Lung (tissue), 12 donors: ENCODE measurements around the gene HOXD1. TPM values are rescaled to one million over a fixed set of nuclear protein-coding genes. Genes with fewer than 3 reads are reported as not detected.

ENCODE experiments used
- ATAC-seq: fragments of 200-7000 bp; cut with Tn5 transposase; one replicate; pipeline ENCODE4 v1.9.1; 2020; ENCODE audit warnings: moderate number of reproducible peaks; ENCODE audit not compliant: insufficient read depth, low FRiP score
- DNase-seq, 3 donors: peaks; one replicate each; pipeline ENCODE4 v3.0.0-alpha.2; 2013 to 2017
- H3K27ac ChIP-seq, 2 donors: one replicate each; pipeline ENCODE4 v1.5.1; 2013; ENCODE audit warnings: mild to moderate bottlenecking in 2 of 2, moderate library complexity in 2 of 2, control low read depth in 1 of 2, inconsistent platforms in 1 of 2, low read depth in 1 of 2, low read length in 1 of 2
- H3K27me3 ChIP-seq, 3 donors: one replicate each; pipeline ENCODE4 v1.5.1; 2013; ENCODE audit warnings: low read length in 2 of 3; ENCODE audit not compliant: control insufficient read depth in 3 of 3, insufficient read depth in 3 of 3
- H3K36me3 ChIP-seq, 4 donors: one replicate each; pipeline ENCODE4 v1.5.1; 2013; ENCODE audit warnings: low read length in 4 of 4, mild to moderate bottlenecking in 1 of 4, moderate library complexity in 1 of 4; ENCODE audit not compliant: control insufficient read depth in 4 of 4, insufficient read depth in 4 of 4
- H3K4me1 ChIP-seq, 5 donors: one replicate each; pipeline ENCODE4 v1.5.1; 2013; ENCODE audit warnings: low read length in 5 of 5, mild to moderate bottlenecking in 2 of 5, moderate library complexity in 1 of 5; ENCODE audit not compliant: control insufficient read depth in 5 of 5, insufficient read depth in 5 of 5
- H3K4me3 ChIP-seq: one replicate; pipeline ENCODE4 v1.5.1; 2013; ENCODE audit warnings: mild to moderate bottlenecking, control low read depth, moderate library complexity
- H3K9ac ChIP-seq, 2 donors: one replicate each; pipeline ENCODE4 v1.5.1; 2013; ENCODE audit warnings: low read length in 2 of 2, control low read depth in 1 of 2; ENCODE audit not compliant: insufficient read depth in 1 of 2
- H3K9me3 ChIP-seq, 4 donors: one replicate each; pipeline ENCODE4 v1.5.1; 2013; ENCODE audit warnings: low read length in 3 of 4, mild to moderate bottlenecking in 1 of 4, moderate library complexity in 1 of 4; ENCODE audit not compliant: control insufficient read depth in 4 of 4, insufficient read depth in 3 of 4
- CTCF ChIP-seq: IDR thresholded peaks from 2 replicates; pipeline ENCODE4 v1.5.1; 2012; ENCODE audit warnings: mild to moderate bottlenecking; ENCODE audit errors: control extremely low read depth, extremely low read depth
- WGBS, 2 donors: extraction: QIAGEN DNeasy Blood & Tissue Kit; methylation state at CpG; one replicate each; pipeline ENCODE4 v1.1.7; 2013; 5-methylcytosine and 5-hydroxymethylcytosine counted together
- polyA plus RNA-seq, 2 donors: library from polyadenylated mRNA; stranded (reverse); fragments of 200-250 nt; gene quantifications; one replicate each; pipeline ENCODE4 v1.2.1, GENCODE V29; 2013
- total RNA-seq, 2 donors: library from RNA; depleted of rRNA in 1 of 2; stranded (reverse); fragments of >200 nt in 1 of 2; gene quantifications; one replicate each; pipeline ENCODE4 v1.2.1, GENCODE V29; 2014 to 2021
- donor health status: control.
- donor health status: control.
- donor health status: Bipolar disorder and iron deficiency.
- donor health status: healthy.
- donor health status: DM: yes; HTN: yes; CAD: no.

HOXD1 gene
- total and polyA plus RNA-seq, 4 donors = 0.40 to 3.2 (median 1.7) TPM

GRCh38 chr2:176202491-176202890, 14.0 kb downstream of the HOXD1 start:
- no peak for TF ChIP-seq CTCF
- H3K27me3 ChIP-seq = no peaks in the 10 kb centered on the region
- peaks cover 0 to 5% (median 0%) of the 10 kb centered on the region in 4 donors for H3K9me3 ChIP-seq
- no peaks in the 10 kb centered on the region for H3K36me3 ChIP-seq
- ATAC-seq (no peak), DNase-seq (no peak)
- no peak overlapping the region for H3K27ac ChIP-seq
- WGBS, 2 donors = 75 to 88% methylated on average over 7 of the region's 7 CpGs
- no peak overlapping the region for H3K4me3 ChIP-seq
- no peaks in the 10 kb centered on the region for H3K4me1 ChIP-seq
- no peak overlapping the region for H3K9ac ChIP-seq

- Histone ChIP-seq H3K9ac (no peak overlapping the region), H3K27me3 (no peaks in the 10 kb centered on the region), H3K27ac (no peak overlapping the region), H3K4me3 (no peak overlapping the region), H3K36me3 (no peaks in the 10 kb centered on the region), H3K9me3 (peaks cover 0 to 5% (median 0%) of the 10 kb centered on the region in 4 donors), H3K4me1 (no peaks in the 10 kb centered on the region)
- no peak for DNase-seq
- 88 to 98% methylated on average over 1 of the region's 1 CpG for WGBS, 2 donors
- no peak for TF ChIP-seq CTCF
- ATAC-seq = no peak
These were observed 16.7 kb downstream of the HOXD1 start for GRCh38 chr2:176205126-176205525.

- H3K36me3 ChIP-seq = no peaks in the 10 kb centered on the region
- H3K4me1 ChIP-seq = no peaks in the 10 kb centered on the region
- H3K27me3 ChIP-seq = peaks cover 0 to 2% (median 0%) of the 10 kb centered on the region in 3 donors
- TF ChIP-seq CTCF = no peak
- no peak overlapping the region for H3K4me3 ChIP-seq
- WGBS, 2 donors = 95% methylated on average over 2 of the region's 2 CpGs
- H3K9me3 ChIP-seq = peaks cover 0 to 5% (median 0%) of the 10 kb centered on the region in 4 donors
- H3K9ac ChIP-seq = no peak overlapping the region
- no peak for DNase-seq
- no peak for ATAC-seq
- no peak overlapping the region for H3K27ac ChIP-seq
These were observed 17.7 kb downstream of the HOXD1 start for GRCh38 chr2:176206136-176206535.

- no peak overlapping the region for H3K27ac ChIP-seq
- ATAC-seq (no peak), DNase-seq (no peak)
- WGBS, 2 donors = 72 to 84% methylated on average over 2 of the region's 2 CpGs
- no peaks in the 10 kb centered on the region for H3K4me1 ChIP-seq
- TF ChIP-seq CTCF = no peak
- H3K9me3 ChIP-seq = peaks cover 0 to 5% (median 0%) of the 10 kb centered on the region in 4 donors
- H3K9ac ChIP-seq = no peak overlapping the region
- peaks cover 0 to 5% (median 0%) of the 10 kb centered on the region in 3 donors for H3K27me3 ChIP-seq
- no peak overlapping the region for H3K4me3 ChIP-seq
- no peaks in the 10 kb centered on the region for H3K36me3 ChIP-seq
These were observed 18.2 kb downstream of the HOXD1 start for GRCh38 chr2:176206682-176207081.
